HCT116 (cell line): Measurements from ENCODE around the gene HOXB13. TPM values are rescaled to one million over a fixed set of nuclear protein-coding genes. Genes with fewer than 3 reads are reported as not detected.

ENCODE experiments used
- ATAC-seq: fragments of 200-7000 bp; cut with Tn5 transposase; 2 replicates; pipeline ENCODE4 v1.9.1; 2020; ENCODE audit warnings: mild to moderate bottlenecking, moderate library complexity
- BruUV-seq: library from RNA; stranded (reverse); fragments of 400-500 nt; replicated peaks from 2 replicates; lab custom pipeline; 2021; lab: Mats Ljungman, UMichigan
- CTCF ChIA-PET: fragments of 300-600 bp; sonication (Branson Sonifier 250); formaldehyde crosslinking; loops from one replicate; lab custom pipeline; 2021; ENCODE audit warnings: antibody characterized with exemption; lab: Charles Lee
- POLR2A ChIA-PET: fragments of 300-600, 350-600 bp; sonication (Branson Sonifier 250); formaldehyde crosslinking; loops from one replicate; lab custom pipeline; 2021; ENCODE audit warnings: antibody characterized with exemption; lab: Charles Lee
- RAD21 ChIA-PET, 2 experiments: fragments of 300-600 bp; sonication (Branson Sonifier 250); formaldehyde crosslinking; loops; one replicate each; lab custom pipeline; 2023; ENCODE audit warnings: low total read pairs in 2 of 2; ENCODE audit not compliant: uncharacterized antibody in 2 of 2, unreplicated experiment in 2 of 2, low non-redundant PET in 1 of 2; lab: Charles Lee
- DNase-seq: peaks from one replicate; pipeline ENCODE4 v3.0.0-alpha.2; 2010; ENCODE audit warnings: low read depth, low spot score
- H2AFZ ChIP-seq: fragments of 200-600 bp; shearing (Covaris generic), sonication (generic); 2 replicates; pipeline ENCODE4 v1.6.1; 2017; ENCODE audit warnings: low read depth, mixed run types, mixed read lengths, antibody characterized with exemption, low read length; ENCODE audit not compliant: poor library complexity, severe bottlenecking
- H3K27ac ChIP-seq: 2 replicates; pipeline ENCODE4 v1.5.1; 2012; ENCODE audit warnings: low read depth, low read length
- H3K27me3 ChIP-seq: fragments of 200-600 bp; sonication (generic); 2 replicates; pipeline ENCODE4 v1.6.1; 2016; ENCODE audit warnings: mixed run types, low read length, mixed read lengths; ENCODE audit not compliant: insufficient read depth
- H3K36me3 ChIP-seq, 2 experiments: fragments of 200-500 bp in 1 of 2; fragments of 200-600 bp in 1 of 2; sonication (Bioruptor generic) in 1 of 2; sonication (generic) in 1 of 2; 2 replicates each; pipeline versions ENCODE4 v1.5.1 to v1.6.1; 2014 to 2016; ENCODE audit warnings: low read length in 2 of 2, inconsistent platforms in 1 of 2, mixed read lengths in 1 of 2, mixed run types in 1 of 2; ENCODE audit not compliant: insufficient read depth in 2 of 2, control insufficient read depth in 1 of 2
- H3K4me1 ChIP-seq, 2 experiments: fragments of 200-600 bp in 1 of 2; sonication (generic) in 1 of 2; 2 replicates each; pipeline versions ENCODE4 v1.5.1 to v1.6.1; 2012 to 2017; ENCODE audit warnings: low read length in 2 of 2, inconsistent platforms in 1 of 2, mild to moderate bottlenecking in 1 of 2, mixed read lengths in 1 of 2, mixed run types in 1 of 2, moderate library complexity in 1 of 2; ENCODE audit not compliant: insufficient read depth in 2 of 2, control insufficient read depth in 1 of 2
- H3K4me2 ChIP-seq: fragments of 200-600 bp; sonication (generic); 2 replicates; pipeline ENCODE4 v1.6.1; 2017; ENCODE audit warnings: mixed run types, low read length, mixed read lengths
- H3K4me3 ChIP-seq, 2 experiments: fragments of 200-600 bp in 1 of 2; sonication (generic) in 1 of 2; replicated peaks in 1 of 2; 2 replicates each; pipeline ENCODE4 v1.5.1; 2011 to 2016; ENCODE audit warnings: low read length in 2 of 2, control low read depth in 1 of 2, low read depth in 1 of 2, mild to moderate bottlenecking in 1 of 2, mixed read lengths in 1 of 2, mixed run types in 1 of 2
- H3K79me2 ChIP-seq: fragments of 200-600 bp; sonication (generic); 2 replicates; pipeline ENCODE4 v1.6.1; 2017; ENCODE audit warnings: mild to moderate bottlenecking, mixed run types, low read length, moderate library complexity, mixed read lengths; ENCODE audit not compliant: insufficient read depth
- H3K9ac ChIP-seq: fragments of 200-600 bp; sonication (generic); 2 replicates; pipeline ENCODE4 v1.6.1; 2016; ENCODE audit warnings: low read length, mixed read lengths
- H3K9me2 ChIP-seq: fragments of 200-600 bp; sonication (generic), shearing (Covaris generic); 2 replicates; pipeline ENCODE4 v1.6.1; 2017; ENCODE audit warnings: mixed run types, mild to moderate bottlenecking, moderate library complexity; ENCODE audit not compliant: insufficient read depth
- H3K9me3 ChIP-seq, 2 experiments: fragments of 200-500 bp in 1 of 2; fragments of 200-600 bp in 1 of 2; sonication (Bioruptor generic) in 1 of 2; sonication (generic) in 1 of 2; 2 replicates each; pipeline ENCODE4 v1.6.1; 2014 to 2017; ENCODE audit warnings: low read length in 2 of 2, mixed read lengths in 2 of 2, inconsistent platforms in 1 of 2, low read depth in 1 of 2, mild to moderate bottlenecking in 1 of 2, mixed run types in 1 of 2, moderate library complexity in 1 of 2; ENCODE audit not compliant: control insufficient read depth in 1 of 2, insufficient read depth in 1 of 2
- H4K20me1 ChIP-seq: fragments of 200-600 bp; sonication (generic), shearing (Covaris generic); 2 replicates; pipeline ENCODE4 v1.6.1; 2017; ENCODE audit warnings: mixed run types, mild to moderate bottlenecking, moderate library complexity; ENCODE audit not compliant: insufficient read depth
- EGR1 ChIP-seq: IDR thresholded peaks from 2 replicates; pipeline ENCODE4 v1.6.1; 2012; ENCODE audit warnings: low read depth
- ELF1 ChIP-seq: IDR thresholded peaks from 2 replicates; pipeline ENCODE4 v1.6.1; 2012; ENCODE audit warnings: low read depth, borderline replicate concordance
- EZH2 ChIP-seq: fragments of 200-600 bp; sonication (generic); IDR thresholded peaks from 2 replicates; pipeline ENCODE4 v1.6.1; 2017; ENCODE audit warnings: antibody characterized with exemption, mixed run types
- EZH2phosphoT487 ChIP-seq: fragments of 200-600 bp; IDR thresholded peaks from 2 replicates; pipeline ENCODE4 v1.6.1; 2018; ENCODE audit warnings: antibody characterized with exemption, borderline replicate concordance
- FOSL1 ChIP-seq: IDR thresholded peaks from 2 replicates; pipeline ENCODE4 v1.6.1; 2012; ENCODE audit warnings: low read depth
- JUND ChIP-seq: IDR thresholded peaks from 2 replicates; pipeline ENCODE4 v1.6.1; 2012
- MAX ChIP-seq: IDR thresholded peaks from 2 replicates; pipeline ENCODE4 v1.6.1; 2012
- RAD21 ChIP-seq: IDR thresholded peaks from 2 replicates; pipeline ENCODE4 v1.6.1; 2012; ENCODE audit warnings: low read depth, mild to moderate bottlenecking
- SIN3A ChIP-seq: IDR thresholded peaks from 2 replicates; pipeline ENCODE4 v1.6.1; 2012; ENCODE audit warnings: low read depth
- TCF7L2 ChIP-seq: IDR thresholded peaks from 2 replicates; pipeline ENCODE4 v1.7.0; 2011; ENCODE audit warnings: borderline replicate concordance, inconsistent platforms; ENCODE audit not compliant: insufficient read depth, insufficient read length; ENCODE audit errors: extremely low read depth
- YY1 ChIP-seq: IDR thresholded peaks from 2 replicates; pipeline ENCODE4 v1.6.1; 2011; ENCODE audit warnings: low read length, low read depth, moderate library complexity, mild to moderate bottlenecking; ENCODE audit not compliant: insufficient replicate concordance; ENCODE audit errors: extremely low read depth
- ZBTB33 ChIP-seq: IDR thresholded peaks from 2 replicates; pipeline ENCODE4 v1.6.1; 2011; ENCODE audit warnings: mild to moderate bottlenecking, low read length, moderate library complexity; ENCODE audit not compliant: insufficient replicate concordance; ENCODE audit errors: extremely low read depth
- ZNF274 ChIP-seq: fragments of 200-500 bp; sonication (Bioruptor generic); IDR thresholded peaks from 2 replicates; pipeline ENCODE4 v1.6.1; 2014; ENCODE audit warnings: mild to moderate bottlenecking, low read depth, low read length, inconsistent platforms
- intact Hi-C: fragments of 100-400 bp; cut with micrococcal nuclease; formaldehyde crosslinking; loops from 2 replicates; pipeline ENCODE4 v1.10.0; 2022
- total RNA-seq: library from RNA; stranded (reverse); gene quantifications from one replicate; pipeline ENCODE4 v1.2.1, GENCODE V29; 2021; ENCODE audit not compliant: unreplicated experiment

The HOXB13 gene
- total RNA-seq, 1 experiment from 2014 or later, result 7.8 TPM

GRCh38 chr17:48733632-48734328 is 5.2 kb upstream of the HOXB13 start:
- BruUV-seq, result no TSS peak
- H3K4me1 ChIP-seq, result peaks cover 0 to 6% of the 10 kb centered on the region in 2 experiments; a peak in 3 of 4 replicates
- no peaks in the 10 kb centered on the region for H3K36me3 ChIP-seq
- POLR2A ChIA-PET, result no interaction called here
- H3K9me2 ChIP-seq, result no peaks in the 10 kb centered on the region
- H3K4me2 ChIP-seq, result no peak overlapping the region
- intact Hi-C loops, result no loop called here
- no peak overlapping the region for H3K4me3 ChIP-seq
- RAD21 ChIA-PET, result no interaction called here
- CTCF ChIA-PET, result no interaction called here
- H3K27ac ChIP-seq, result no peak overlapping the region
- DNase-seq, result no peak
- no peak for ATAC-seq
- no peak overlapping the region for H3K9ac ChIP-seq
- H4K20me1 ChIP-seq, result no peaks in the 10 kb centered on the region
- no peak overlapping the region for H2AFZ ChIP-seq
- no peak for TF ChIP-seq JUND
- no peak for TF ChIP-seq EGR1
- TF ChIP-seq ELF1, result no peak
- TF ChIP-seq FOSL1, result no peak
- TF ChIP-seq EZH2, result no peak
- TF ChIP-seq SIN3A, result no peak
- no peak for TF ChIP-seq YY1
- no peak for TF ChIP-seq EZH2phosphoT487
- TF ChIP-seq MAX, result no peak
- no peak for TF ChIP-seq ZNF274
- TF ChIP-seq ZBTB33, result no peak
- TF ChIP-seq RAD21, result no peak
- no peak for TF ChIP-seq TCF7L2
- H3K27me3 ChIP-seq, result peaks cover 38% of the 10 kb centered on the region; the same call in 1 of the 2 replicates
- H3K9me3 ChIP-seq, result no peaks in the 10 kb centered on the region
- no peaks in the 10 kb centered on the region for H3K79me2 ChIP-seq
